ENCODE results near the gene FETUB. TPM values are rescaled to one million over a fixed set of nuclear protein-coding genes. Genes with fewer than 3 reads are reported as not detected.

FETUB gene, protein sequence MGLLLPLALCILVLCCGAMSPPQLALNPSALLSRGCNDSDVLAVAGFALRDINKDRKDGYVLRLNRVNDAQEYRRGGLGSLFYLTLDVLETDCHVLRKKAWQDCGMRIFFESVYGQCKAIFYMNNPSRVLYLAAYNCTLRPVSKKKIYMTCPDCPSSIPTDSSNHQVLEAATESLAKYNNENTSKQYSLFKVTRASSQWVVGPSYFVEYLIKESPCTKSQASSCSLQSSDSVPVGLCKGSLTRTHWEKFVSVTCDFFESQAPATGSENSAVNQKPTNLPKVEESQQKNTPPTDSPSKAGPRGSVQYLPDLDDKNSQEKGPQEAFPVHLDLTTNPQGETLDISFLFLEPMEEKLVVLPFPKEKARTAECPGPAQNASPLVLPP
- 0.09 TPM for total RNA-seq
- 1.8 TPM for polyA plus RNA-seq
- long read RNA-seq, donor 1 = 0 reads
- long read RNA-seq, donor 2 = 0 reads
- long read RNA-seq, donor 3 = 0 reads
- long read RNA-seq, donor 4 = 0 reads
- long read RNA-seq, donor 5 = 0 reads
- long read RNA-seq, donor 6 = 0 reads
- long read RNA-seq, donor 7 = 0 reads
- long read RNA-seq, donor 8 = 0 reads
- long read RNA-seq, donor 9 = 0 reads
- long read RNA-seq, donor 10 = 0 reads

DNA sequence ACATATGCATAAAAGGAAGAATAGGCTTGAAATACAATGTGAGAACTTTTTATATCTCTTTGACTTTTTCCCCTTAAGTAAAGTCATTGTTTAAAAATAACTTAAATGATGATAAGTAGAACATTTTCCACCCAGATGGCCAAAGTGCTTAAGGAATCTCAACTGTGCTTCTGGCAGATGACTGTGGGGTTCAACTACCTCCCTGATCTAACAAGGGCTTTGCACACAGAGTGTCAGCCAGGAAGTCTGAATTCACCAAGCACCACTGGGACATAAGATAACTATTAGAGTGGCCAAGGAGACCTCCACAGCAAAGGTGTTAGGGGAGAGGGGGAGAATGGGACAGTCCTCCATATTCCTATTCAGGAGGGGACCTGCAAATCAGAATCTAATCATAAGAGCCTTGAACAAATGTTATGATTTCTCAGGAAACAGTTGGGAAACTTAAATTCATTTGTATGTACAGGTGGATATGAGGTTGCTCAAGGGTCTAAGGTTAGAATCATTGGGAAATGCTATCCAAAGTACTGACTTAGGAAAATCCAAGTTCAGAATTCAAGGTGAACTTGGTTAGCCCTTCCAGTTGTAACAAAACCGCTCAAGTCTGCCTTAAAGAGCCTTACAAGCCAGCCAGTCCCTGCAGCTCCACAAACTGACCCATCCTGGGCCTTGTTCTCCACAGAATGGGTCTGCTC, at the start of gene FETUB:
Gene FETUB, plus strand, starts transcription at position 622 of the 695 bp plus-strand sequence. Its CDS starts 62 bp downstream, at position 684.
- WGBS = 91% methylated on average over 1 of the region's 1 CpG
- no peak for DNase-seq (ENCODE audit: low read depth in 6 of 9, low spot score in 9 of 9)
- no peaks in the 10 kb centered on the region for H3K4me1 ChIP-seq (ENCODE audit: control insufficient read depth in 2 of 2, insufficient read depth in 2 of 2, low read length in 2 of 2)

DNA sequence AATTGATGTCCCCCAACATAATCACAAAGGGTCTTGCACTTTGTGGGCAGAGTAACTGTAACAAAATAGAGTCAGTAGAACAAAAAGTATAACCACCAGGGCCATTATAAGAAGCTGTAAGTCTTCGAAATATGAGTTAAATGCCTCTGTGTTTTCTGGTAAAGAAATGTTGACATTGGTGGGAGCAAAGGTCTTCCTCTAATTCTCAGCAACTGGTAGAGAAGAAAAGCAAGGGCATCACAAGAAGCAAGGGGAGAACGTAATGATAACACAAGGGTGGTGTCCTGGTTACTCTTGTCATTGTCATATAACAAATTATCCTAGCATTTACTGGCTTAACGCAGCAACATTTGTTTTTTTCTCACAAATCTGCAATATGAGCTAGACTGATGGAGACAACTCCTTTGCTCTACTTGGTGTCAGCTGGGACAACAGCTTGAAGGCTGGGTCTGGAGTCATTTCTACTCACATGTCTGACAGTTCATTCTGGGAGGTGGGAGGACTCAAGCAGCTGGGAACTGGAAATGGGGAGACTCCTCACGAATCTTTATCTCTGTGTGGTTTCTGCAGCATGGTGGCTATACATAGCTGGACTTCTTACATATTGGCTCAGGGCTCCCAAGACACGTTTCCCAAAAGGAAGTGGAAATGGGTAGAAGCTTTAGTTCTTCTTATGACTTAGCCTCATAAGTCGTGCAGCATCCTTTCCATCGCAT, 49.5 kb upstream of the FETUB start:
- Histone ChIP-seq H3K4me1 (ENCODE audit: control insufficient read depth in 2 of 2, insufficient read depth in 2 of 2, low read length in 2 of 2) (no peaks in the 10 kb centered on the region), H3K36me3 (ENCODE audit: control insufficient read depth in 2 of 2, insufficient read depth in 2 of 2, low read length in 1 of 2) (peaks cover 1 to 6% of the 10 kb centered on the region in 2 donors), H3K27me3 (ENCODE audit: control insufficient read depth in 2 of 2, insufficient read depth in 1 of 2, low read length in 1 of 2) (no peaks in the 10 kb centered on the region), H3K27ac (ENCODE audit: low read depth in 1 of 2, low read length in 1 of 2) (no peak overlapping the region), H3K9me3 (ENCODE audit: control insufficient read depth in 2 of 2, insufficient read depth in 1 of 2, low read length in 1 of 2) (no peaks in the 10 kb centered on the region), H3K4me3 (ENCODE audit: low read length in 2 of 2) (no peak overlapping the region)
- WGBS = 87% methylated on average over 7 of the region's 7 CpGs
- DNase-seq (ENCODE audit: low read depth in 6 of 9, low spot score in 9 of 9) = no peak

More for the DNA sequence above, at the start of gene FETUB:
- H3K27me3 ChIP-seq (ENCODE audit: control insufficient read depth in 2 of 2, insufficient read depth in 1 of 2, low read length in 1 of 2) = peaks cover 0 to 3% of the 10 kb centered on the region in 2 donors
- H3K27ac ChIP-seq (ENCODE audit: low read depth in 1 of 2, low read length in 1 of 2) = no peak within 1 kb of the TSS
- H3K9me3 ChIP-seq (ENCODE audit: control insufficient read depth in 2 of 2, insufficient read depth in 1 of 2, low read length in 1 of 2) = no peaks in the 10 kb centered on the region
- no peaks in the 10 kb centered on the region for H3K36me3 ChIP-seq (ENCODE audit: control insufficient read depth in 2 of 2, insufficient read depth in 2 of 2, low read length in 1 of 2)
- H3K4me3 ChIP-seq (ENCODE audit: low read length in 2 of 2) = no peak within 1 kb of the TSS

DNA sequence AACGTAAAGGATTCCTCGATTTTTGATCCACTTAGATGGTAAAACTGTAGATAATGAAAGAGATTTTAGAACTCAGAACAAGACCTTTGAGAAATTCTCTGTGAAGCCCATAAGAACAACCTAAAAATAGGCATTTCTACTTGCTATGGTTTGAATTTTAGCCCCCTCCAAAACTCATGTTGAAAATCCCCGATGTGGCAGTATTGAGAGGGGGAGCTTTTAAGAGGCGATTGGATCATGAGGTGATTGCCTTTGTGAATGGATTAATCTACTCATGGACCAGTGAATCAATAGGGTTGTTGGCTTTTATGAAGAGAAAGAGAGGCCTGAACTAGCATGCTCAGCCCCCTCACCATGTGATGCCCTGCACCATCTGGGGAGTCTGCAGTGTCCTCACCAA, 47.5 kb upstream of the FETUB start:
- Histone ChIP-seq H3K9me3 (ENCODE audit: control insufficient read depth in 2 of 2, insufficient read depth in 1 of 2, low read length in 1 of 2) (no peaks in the 10 kb centered on the region), H3K27ac (ENCODE audit: low read depth in 1 of 2, low read length in 1 of 2) (no peak overlapping the region), H3K4me1 (ENCODE audit: control insufficient read depth in 2 of 2, insufficient read depth in 2 of 2, low read length in 2 of 2) (no peaks in the 10 kb centered on the region), H3K4me3 (ENCODE audit: low read length in 2 of 2) (no peak overlapping the region), H3K36me3 (ENCODE audit: control insufficient read depth in 2 of 2, insufficient read depth in 2 of 2, low read length in 1 of 2) (no peaks in the 10 kb centered on the region), H3K27me3 (ENCODE audit: control insufficient read depth in 2 of 2, insufficient read depth in 1 of 2, low read length in 1 of 2) (no peaks in the 10 kb centered on the region)
- WGBS = 97% methylated on average over 4 of the region's 4 CpGs
- no peak for DNase-seq (ENCODE audit: low read depth in 6 of 9, low spot score in 9 of 9)

DNA sequence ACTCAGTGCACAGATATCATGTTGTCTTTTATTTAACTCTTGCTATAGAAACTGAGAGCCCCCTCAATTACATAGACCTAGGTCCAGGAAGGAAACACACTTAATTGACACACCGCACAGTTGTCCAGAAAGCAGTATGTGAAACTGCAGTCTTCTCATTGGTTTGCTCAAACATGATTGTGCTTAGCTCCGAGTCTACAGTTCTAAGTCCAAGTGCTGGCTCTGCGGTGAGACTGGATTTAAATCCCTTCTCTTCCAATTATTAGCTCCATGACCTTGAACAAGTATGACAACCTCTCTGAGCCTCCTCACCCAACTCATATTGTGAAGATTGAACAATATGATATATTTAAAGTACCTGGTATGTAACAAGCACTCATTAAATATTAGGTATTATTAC, 46.3 kb upstream of the FETUB start:
- no peak for DNase-seq (ENCODE audit: low read depth in 6 of 9, low spot score in 9 of 9)
- Histone ChIP-seq H3K4me3 (ENCODE audit: low read length in 2 of 2) (no peak overlapping the region), H3K4me1 (ENCODE audit: control insufficient read depth in 2 of 2, insufficient read depth in 2 of 2, low read length in 2 of 2) (no peaks in the 10 kb centered on the region), H3K36me3 (ENCODE audit: control insufficient read depth in 2 of 2, insufficient read depth in 2 of 2, low read length in 1 of 2) (no peaks in the 10 kb centered on the region), H3K9me3 (ENCODE audit: control insufficient read depth in 2 of 2, insufficient read depth in 1 of 2, low read length in 1 of 2) (no peaks in the 10 kb centered on the region), H3K27ac (ENCODE audit: low read depth in 1 of 2, low read length in 1 of 2) (no peak overlapping the region), H3K27me3 (ENCODE audit: control insufficient read depth in 2 of 2, insufficient read depth in 1 of 2, low read length in 1 of 2) (no peaks in the 10 kb centered on the region)
- 98% methylated on average over 3 of the region's 3 CpGs for WGBS

DNA sequence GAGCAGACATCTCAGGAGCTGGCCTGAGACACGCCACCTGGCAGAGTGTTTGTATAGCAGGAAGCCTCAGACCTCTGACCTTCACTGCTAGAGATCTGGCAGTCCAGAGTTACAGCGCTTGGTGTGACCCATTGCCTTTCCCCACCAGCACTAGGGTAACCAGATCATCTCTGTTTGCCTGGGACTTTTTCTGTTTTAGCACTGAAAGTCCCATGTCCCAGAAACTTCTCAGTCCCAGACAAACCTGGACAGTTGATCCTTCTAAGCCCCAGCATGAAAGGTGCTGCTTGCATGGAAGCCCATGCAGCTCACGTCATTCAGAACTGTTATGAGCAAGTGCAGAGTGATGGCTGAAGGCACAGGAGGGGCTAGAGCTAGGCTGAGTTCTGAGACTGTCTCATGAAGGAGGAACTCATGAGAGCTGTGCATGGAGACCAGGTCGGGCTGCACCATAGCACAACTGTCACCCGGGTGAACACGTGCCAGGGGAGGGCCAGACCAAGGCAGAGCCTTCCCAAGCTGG, 45.5 kb upstream of the FETUB start:
- Histone ChIP-seq H3K4me1 (ENCODE audit: control insufficient read depth in 2 of 2, insufficient read depth in 2 of 2, low read length in 2 of 2) (no peaks in the 10 kb centered on the region), H3K27ac (ENCODE audit: low read depth in 1 of 2, low read length in 1 of 2) (no peak overlapping the region), H3K36me3 (ENCODE audit: control insufficient read depth in 2 of 2, insufficient read depth in 2 of 2, low read length in 1 of 2) (no peaks in the 10 kb centered on the region), H3K4me3 (ENCODE audit: low read length in 2 of 2) (no peak overlapping the region), H3K9me3 (ENCODE audit: control insufficient read depth in 2 of 2, insufficient read depth in 1 of 2, low read length in 1 of 2) (no peaks in the 10 kb centered on the region), H3K27me3 (ENCODE audit: control insufficient read depth in 2 of 2, insufficient read depth in 1 of 2, low read length in 1 of 2) (no peaks in the 10 kb centered on the region)
- WGBS = 96% methylated on average over 6 of the region's 6 CpGs
- DNase-seq (ENCODE audit: low read depth in 6 of 9, low spot score in 9 of 9) = no peak

DNA sequence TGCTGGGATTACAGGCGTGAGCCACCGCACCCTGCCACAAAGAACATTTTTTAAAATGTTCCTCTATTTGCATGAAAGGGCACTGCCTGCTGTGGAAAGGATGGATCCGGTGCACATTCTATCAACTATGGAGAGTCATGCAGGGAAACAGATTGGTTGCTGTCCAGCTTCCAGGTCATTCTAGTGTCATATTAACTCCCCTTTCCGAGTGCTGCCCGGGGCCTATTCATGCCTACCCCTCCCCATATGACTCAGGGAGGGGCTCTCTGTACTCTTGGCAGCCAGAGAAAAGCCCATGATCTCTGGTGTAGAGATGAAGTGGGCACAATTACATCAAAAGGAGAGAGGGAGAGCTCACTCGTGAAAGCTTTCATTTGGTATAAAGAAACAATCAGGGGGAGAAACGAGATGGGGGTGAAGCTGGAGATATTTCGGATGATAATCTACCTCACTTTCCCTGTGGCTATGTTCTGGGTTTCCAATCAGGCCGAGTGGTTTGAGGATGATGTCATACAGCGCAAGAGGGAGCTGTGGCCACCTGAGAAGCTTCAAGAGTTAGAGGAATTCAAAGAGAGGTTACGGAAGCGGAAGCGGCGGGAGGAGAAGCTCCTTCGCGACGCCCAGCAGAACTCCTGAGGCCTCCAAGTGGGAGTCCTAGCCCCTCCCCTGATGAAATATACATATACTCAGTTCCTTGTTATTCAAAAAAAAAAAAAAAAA, 43.5 kb upstream of the FETUB start:
- no peak overlapping the region for H3K4me3 ChIP-seq (ENCODE audit: low read length in 2 of 2)
- H3K27ac ChIP-seq (ENCODE audit: low read depth in 1 of 2, low read length in 1 of 2) = no peak overlapping the region
- H3K9me3 ChIP-seq (ENCODE audit: control insufficient read depth in 2 of 2, insufficient read depth in 1 of 2, low read length in 1 of 2) = peaks cover 0 to 2% of the 10 kb centered on the region in 2 donors
- H3K4me1 ChIP-seq (ENCODE audit: control insufficient read depth in 2 of 2, insufficient read depth in 2 of 2, low read length in 2 of 2) = no peaks in the 10 kb centered on the region
- DNase-seq (ENCODE audit: low read depth in 6 of 9, low spot score in 9 of 9) = no peak
- no peaks in the 10 kb centered on the region for H3K36me3 ChIP-seq (ENCODE audit: control insufficient read depth in 2 of 2, insufficient read depth in 2 of 2, low read length in 1 of 2)
- WGBS = 84% methylated on average over 17 of the region's 17 CpGs
- H3K27me3 ChIP-seq (ENCODE audit: control insufficient read depth in 2 of 2, insufficient read depth in 1 of 2, low read length in 1 of 2) = no peaks in the 10 kb centered on the region

DNA sequence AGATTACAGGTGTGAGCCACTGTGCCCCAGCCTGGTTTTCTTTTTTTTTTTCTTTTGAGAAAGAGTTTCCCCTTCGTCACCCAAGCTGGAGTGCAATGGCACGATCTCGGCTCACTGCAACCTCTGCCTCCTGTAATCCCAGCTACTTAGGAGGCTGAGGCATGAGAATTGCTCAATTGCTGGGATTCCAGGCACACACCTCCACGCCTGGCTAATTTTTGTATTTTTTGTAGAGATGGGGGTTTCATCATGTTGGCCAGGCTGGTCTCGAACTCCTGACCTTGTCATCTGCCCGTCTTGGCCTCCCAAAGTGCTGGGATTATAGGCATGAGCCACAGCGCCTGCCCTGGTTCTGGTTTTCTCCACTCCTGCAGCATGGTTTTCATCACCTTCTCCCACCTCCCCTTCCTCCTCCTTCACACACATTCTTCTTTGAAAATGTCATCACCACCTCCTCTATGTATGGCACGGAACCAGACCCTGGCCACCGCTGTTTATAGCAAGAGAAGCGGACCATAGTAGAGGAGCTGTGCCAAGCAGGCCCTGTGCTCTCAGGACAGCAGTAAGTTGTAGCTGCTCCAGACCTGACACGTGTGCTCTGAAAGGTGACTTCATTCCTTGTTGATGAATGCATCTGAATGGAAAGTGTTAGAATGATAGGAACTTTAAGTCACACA, 42.0 kb upstream of the FETUB start:
- no peaks in the 10 kb centered on the region for H3K36me3 ChIP-seq (ENCODE audit: control insufficient read depth in 2 of 2, insufficient read depth in 2 of 2, low read length in 1 of 2)
- 95% methylated on average over 11 of the region's 11 CpGs for WGBS
- DNase-seq (ENCODE audit: low read depth in 6 of 9, low spot score in 9 of 9) = no peak

DNA sequence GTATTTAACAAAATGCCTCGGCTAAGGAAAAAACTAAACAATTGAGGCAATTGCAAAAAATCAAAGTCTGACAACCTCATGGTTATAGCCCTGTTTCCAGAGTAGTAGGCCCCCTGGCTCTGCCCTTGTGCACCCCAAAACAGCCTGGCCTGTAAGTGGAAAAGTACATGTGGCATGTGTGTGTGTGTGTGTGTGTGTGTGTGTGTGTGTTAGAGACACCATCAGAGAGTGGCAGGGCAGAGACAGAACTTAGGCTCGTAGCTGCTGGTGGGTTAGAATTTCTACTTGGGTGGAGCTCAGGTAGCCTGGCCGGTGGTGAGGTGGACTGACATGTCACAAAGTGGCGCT, 41.4 kb upstream of the FETUB start:
- DNase-seq (ENCODE audit: low read depth in 6 of 9, low spot score in 9 of 9) = no peak
- H3K36me3 ChIP-seq (ENCODE audit: control insufficient read depth in 2 of 2, insufficient read depth in 2 of 2, low read length in 1 of 2) = no peaks in the 10 kb centered on the region
- H3K9me3 ChIP-seq (ENCODE audit: control insufficient read depth in 2 of 2, insufficient read depth in 1 of 2, low read length in 1 of 2) = peaks cover 0 to 2% of the 10 kb centered on the region in 2 donors
- H3K4me1 ChIP-seq (ENCODE audit: control insufficient read depth in 2 of 2, insufficient read depth in 2 of 2, low read length in 2 of 2) = no peaks in the 10 kb centered on the region
- 95% methylated on average over 4 of the region's 4 CpGs for WGBS
- H3K27ac ChIP-seq (ENCODE audit: low read depth in 1 of 2, low read length in 1 of 2) = no peak overlapping the region
- no peak overlapping the region for H3K4me3 ChIP-seq (ENCODE audit: low read length in 2 of 2)
- no peaks in the 10 kb centered on the region for H3K27me3 ChIP-seq (ENCODE audit: control insufficient read depth in 2 of 2, insufficient read depth in 1 of 2, low read length in 1 of 2)

More for the DNA sequence above, 42.0 kb upstream of the FETUB start:
- Histone ChIP-seq H3K9me3 (ENCODE audit: control insufficient read depth in 2 of 2, insufficient read depth in 1 of 2, low read length in 1 of 2) (peaks cover 0 to 2% of the 10 kb centered on the region in 2 donors), H3K27me3 (ENCODE audit: control insufficient read depth in 2 of 2, insufficient read depth in 1 of 2, low read length in 1 of 2) (no peaks in the 10 kb centered on the region), H3K4me1 (ENCODE audit: control insufficient read depth in 2 of 2, insufficient read depth in 2 of 2, low read length in 2 of 2) (no peaks in the 10 kb centered on the region), H3K4me3 (ENCODE audit: low read length in 2 of 2) (no peak overlapping the region), H3K27ac (ENCODE audit: low read depth in 1 of 2, low read length in 1 of 2) (no peak overlapping the region)
